Measurements from ENCODE around the gene CPAMD8. TPM values are rescaled to one million over a fixed set of nuclear protein-coding genes. Genes with fewer than 3 reads are reported as not detected.

CPAMD8 gene
- total and polyA plus RNA-seq, 2 of the 8 experiments (the other 6 are each of a cell fraction or from before 2014, with no cell fraction given): 6.1 to 9.2 TPM

DNA sequence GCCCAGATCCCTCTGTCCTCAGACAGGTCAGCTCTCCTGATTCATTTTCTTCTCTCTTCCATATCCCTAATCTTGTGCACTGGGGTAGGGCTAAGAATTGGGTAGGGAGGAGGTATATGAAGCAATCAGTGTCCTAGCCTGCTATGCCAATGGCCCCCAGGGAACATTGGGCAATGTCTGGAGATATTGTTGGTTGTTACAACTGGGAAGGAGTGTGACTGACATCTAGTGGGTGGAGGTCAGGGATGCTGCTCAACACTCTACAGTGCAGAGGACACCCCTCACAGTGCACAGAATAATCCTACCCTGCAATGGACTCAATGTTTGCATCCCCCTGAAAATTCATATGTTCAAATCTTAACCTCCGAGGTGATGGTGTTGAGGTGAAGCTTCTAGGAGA, 57.5 kb downstream of the CPAMD8 start:
- no peak overlapping the region for H2BK5ac ChIP-seq (ENCODE audit: low read depth, low read length)
- H2AK5ac ChIP-seq (ENCODE audit: low read depth, low read length): no peak overlapping the region
- ChIA-PET CTCF (ENCODE audit: partially characterized antibody) (no interaction called here), POLR2A (ENCODE audit: partially characterized antibody) (no interaction called here)
- peaks cover 0 to 7% (median 0%) of the 10 kb centered on the region in 4 experiments; a peak in 2 of 8 replicates for H3K36me3 ChIP-seq (ENCODE audit: control insufficient read depth in 2 of 4, insufficient read depth in 4 of 4, low read length in 3 of 4)
- H3K23ac ChIP-seq (ENCODE audit: insufficient read length): no peak overlapping the region
- WGBS, 2 experiments (ENCODE audit: extremely low coverage in 1 of 2, insufficient coverage in 1 of 2, insufficient read length in 1 of 2, insufficient replicate concordance in 2 of 2, low coverage in 1 of 2, low lambda C conversion rate in 2 of 2, missing lambda C conversion rate in 1 of 2): 100% methylated on average over 1 of the region's 1 CpG; no CpG with 5 or more reads in 1 of the 2 experiments
- no peak overlapping the region for H4K5ac ChIP-seq (ENCODE audit: insufficient read length, low read depth, low read length)
- H3K4me1 ChIP-seq (replicated peaks in 1 of 4; ENCODE audit: control insufficient read depth in 3 of 4, insufficient read depth in 4 of 4, low read length in 3 of 4): no peaks in the 10 kb centered on the region
- no peaks in the 10 kb centered on the region for H3K27me3 ChIP-seq (replicated peaks in 1 of 4; ENCODE audit: control insufficient read depth in 3 of 4, extremely low read depth in 1 of 4, insufficient read depth in 3 of 4, low read length in 3 of 4)
- TF ChIP-seq CBX5 (IDR thresholded peaks at IDR 0.05; ENCODE audit: low read depth, low read length) (no peak), RAD21 (IDR thresholded peaks at IDR 0.05 in 1 of 2, conservative IDR thresholded peaks at IDR 0.05 in 1 of 2; ENCODE audit: low read depth in 2 of 2, low read length in 2 of 2) (peak; percentile 43 to 57), CEBPB (IDR thresholded peaks at IDR 0.05; ENCODE audit: low read depth, low read length) (peak; percentile 86), SP4 (IDR thresholded peaks at IDR 0.05; ENCODE audit: low read length) (no peak)
- TF ChIP-seq, protein P1, sequence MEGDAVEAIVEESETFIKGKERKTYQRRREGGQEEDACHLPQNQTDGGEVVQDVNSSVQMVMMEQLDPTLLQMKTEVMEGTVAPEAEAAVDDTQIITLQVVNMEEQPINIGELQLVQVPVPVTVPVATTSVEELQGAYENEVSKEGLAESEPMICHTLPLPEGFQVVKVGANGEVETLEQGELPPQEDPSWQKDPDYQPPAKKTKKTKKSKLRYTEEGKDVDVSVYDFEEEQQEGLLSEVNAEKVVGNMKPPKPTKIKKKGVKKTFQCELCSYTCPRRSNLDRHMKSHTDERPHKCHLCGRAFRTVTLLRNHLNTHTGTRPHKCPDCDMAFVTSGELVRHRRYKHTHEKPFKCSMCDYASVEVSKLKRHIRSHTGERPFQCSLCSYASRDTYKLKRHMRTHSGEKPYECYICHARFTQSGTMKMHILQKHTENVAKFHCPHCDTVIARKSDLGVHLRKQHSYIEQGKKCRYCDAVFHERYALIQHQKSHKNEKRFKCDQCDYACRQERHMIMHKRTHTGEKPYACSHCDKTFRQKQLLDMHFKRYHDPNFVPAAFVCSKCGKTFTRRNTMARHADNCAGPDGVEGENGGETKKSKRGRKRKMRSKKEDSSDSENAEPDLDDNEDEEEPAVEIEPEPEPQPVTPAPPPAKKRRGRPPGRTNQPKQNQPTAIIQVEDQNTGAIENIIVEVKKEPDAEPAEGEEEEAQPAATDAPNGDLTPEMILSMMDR (IDR thresholded peaks at IDR 0.05; ENCODE audit: control extremely low read depth in 1 of 3, insufficient read depth in 1 of 3, low read depth in 1 of 3, low read length in 3 of 3): peak; percentile 22 to 47 (median 30); a peak in 2 of 4 replicates
- no peak overlapping the region for H3K56ac ChIP-seq (replicated peaks; ENCODE audit: insufficient read length, low read depth, low read length)
- no peak overlapping the region for H3K4me2 ChIP-seq (ENCODE audit: insufficient read depth in 1 of 2, low read depth in 2 of 2, low read length in 2 of 2)
- H4K20me1 ChIP-seq (replicated peaks in 1 of 2; ENCODE audit: control insufficient read depth in 1 of 2, insufficient read depth in 2 of 2, low read length in 2 of 2): no peaks in the 10 kb centered on the region
- H3K18ac ChIP-seq (ENCODE audit: extremely low read depth, low read length): no peak overlapping the region
- H2AFZ ChIP-seq (ENCODE audit: low read length): no peak overlapping the region
- H3K4ac ChIP-seq (replicated peaks; ENCODE audit: insufficient read length, low read depth, low read length): no peak overlapping the region
- no peak overlapping the region for H2BK20ac ChIP-seq (ENCODE audit: low read length)
- H3K9me3 ChIP-seq (ENCODE audit: insufficient read depth in 2 of 2, low read depth in 1 of 2, low read length in 1 of 2): peaks cover 3 to 5% of the 10 kb centered on the region in 2 experiments; a peak in 3 of 4 replicates
- H3K79me1 ChIP-seq (ENCODE audit: low read depth, low read length): no peaks in the 10 kb centered on the region
- H2BK15ac ChIP-seq (ENCODE audit: low read length): no peak overlapping the region
- H3K79me2 ChIP-seq (ENCODE audit: control insufficient read depth in 1 of 2, insufficient read depth in 2 of 2, low read length in 2 of 2): no peaks in the 10 kb centered on the region
- no peak overlapping the region for H4K8ac ChIP-seq (ENCODE audit: extremely low read depth, insufficient read depth, low read length)
- no peak overlapping the region for H2BK12ac ChIP-seq (ENCODE audit: low read depth, low read length)
- H4K91ac ChIP-seq (replicated peaks; ENCODE audit: insufficient read length, low read length): no peak overlapping the region
- no peak overlapping the region for H3K4me3 ChIP-seq (ENCODE audit: extremely low read depth in 1 of 4, insufficient read depth in 2 of 4, low read depth in 3 of 4, low read length in 4 of 4)
- H2BK120ac ChIP-seq (replicated peaks; ENCODE audit: low read depth, low read length): no peak overlapping the region
- no peak overlapping the region for H3K27ac ChIP-seq (ENCODE audit: low read depth, low read length)
- no peak for FAIRE-seq
- H3K23me2 ChIP-seq (ENCODE audit: low read depth, low read length): no peaks in the 10 kb centered on the region
- DNase-seq (ENCODE audit: low read depth in 1 of 2, low spot score in 2 of 2): no peak
- H3K9ac ChIP-seq (replicated peaks in 1 of 4; ENCODE audit: extremely low read depth in 1 of 4, low read depth in 3 of 4, low read length in 3 of 4): no peak overlapping the region
- H3K14ac ChIP-seq (ENCODE audit: insufficient read length): no peak overlapping the region

Data from H1 (cell line).